Parathyroid adenoma (tissue), 2 donors: ENCODE data around the gene H6PD.

Experiments used
- H2AFZ ChIP-seq: fragments of 300-600 bp; sonication (generic); one replicate; pipeline ENCODE4 v1.7.0; 2017; ENCODE audit warnings: antibody characterized with exemption, mild to moderate bottlenecking
- H3K27ac ChIP-seq: fragments of 300-600 bp; sonication (generic); one replicate; pipeline ENCODE4 v1.7.0; 2017
- H3K27me3 ChIP-seq: fragments of 300-600 bp; sonication (generic); one replicate; pipeline ENCODE4 v1.7.0; 2017; ENCODE audit warnings: low read length; ENCODE audit not compliant: control insufficient read depth, insufficient read depth
- H3K36me3 ChIP-seq: fragments of 300-600 bp; sonication (generic); one replicate; pipeline ENCODE4 v1.7.0; 2017; ENCODE audit warnings: low read length; ENCODE audit not compliant: control insufficient read depth, insufficient read depth
- H3K4me1 ChIP-seq: fragments of 300-600 bp; sonication (generic); one replicate; pipeline ENCODE4 v1.7.0; 2017; ENCODE audit warnings: control low read depth
- H3K4me2 ChIP-seq: fragments of 300-600 bp; sonication (generic); one replicate; pipeline ENCODE4 v1.7.0; 2017; ENCODE audit warnings: low read length
- H3K4me3 ChIP-seq: fragments of 300-600 bp; sonication (generic); one replicate; pipeline ENCODE4 v1.7.0; 2017; ENCODE audit warnings: low read depth, low read length
- H3K79me2 ChIP-seq: fragments of 300-600 bp; sonication (generic); one replicate; pipeline ENCODE4 v1.7.0; 2017; ENCODE audit warnings: control low read depth
- H3K9ac ChIP-seq: fragments of 300-600 bp; sonication (generic); one replicate; pipeline ENCODE4 v1.7.0; 2017; ENCODE audit warnings: mild to moderate bottlenecking
- H3K9me3 ChIP-seq: fragments of 300-600 bp; sonication (generic); one replicate; pipeline ENCODE4 v1.7.0; 2017; ENCODE audit warnings: low read length; ENCODE audit not compliant: control insufficient read depth
- CTCF ChIP-seq: fragments of 300-600 bp; sonication (generic); IDR thresholded peaks from one replicate; pipeline ENCODE4 v1.7.0; 2017; ENCODE audit warnings: antibody characterized with exemption, mild to moderate bottlenecking
- donor health status: primary hyperparathyroidism.

The H6PD gene

GRCh38 chr1:9248341-9249262, 14.0 kb downstream of the H6PD start:
- H2AFZ ChIP-seq = no peak overlapping the region
- no peak overlapping the region for H3K4me3 ChIP-seq
- H3K27me3 ChIP-seq = no peaks in the 10 kb centered on the region
- peaks cover 11% of the 10 kb centered on the region for H3K4me1 ChIP-seq
- H3K9ac ChIP-seq = no peak overlapping the region
- no peak for TF ChIP-seq CTCF
- no peak overlapping the region for H3K4me2 ChIP-seq
- no peaks in the 10 kb centered on the region for H3K36me3 ChIP-seq
- H3K79me2 ChIP-seq = no peaks in the 10 kb centered on the region
- H3K27ac ChIP-seq = no peak overlapping the region
- H3K9me3 ChIP-seq = no peaks in the 10 kb centered on the region

GRCh38 chr1:9249263-9249533, 14.6 kb downstream of the H6PD start:
- no peaks in the 10 kb centered on the region for H3K36me3 ChIP-seq
- H3K9me3 ChIP-seq = no peaks in the 10 kb centered on the region
- no peaks in the 10 kb centered on the region for H3K79me2 ChIP-seq
- H3K9ac ChIP-seq = no peak overlapping the region
- H3K4me1 ChIP-seq = peaks cover 11% of the 10 kb centered on the region
- no peaks in the 10 kb centered on the region for H3K27me3 ChIP-seq
- no peak overlapping the region for H3K27ac ChIP-seq
- H3K4me2 ChIP-seq = no peak overlapping the region
- no peak for TF ChIP-seq CTCF
- no peak overlapping the region for H2AFZ ChIP-seq
- H3K4me3 ChIP-seq = no peak overlapping the region

- peak; percentile 17 for TF ChIP-seq CTCF
- Histone ChIP-seq H3K9ac (no peak overlapping the region), H3K9me3 (no peaks in the 10 kb centered on the region), H3K4me1 (peaks cover 11% of the 10 kb centered on the region), H3K4me2 (no peak overlapping the region), H3K4me3 (no peak overlapping the region), H3K36me3 (no peaks in the 10 kb centered on the region), H3K79me2 (no peaks in the 10 kb centered on the region), H2AFZ (no peak overlapping the region), H3K27me3 (no peaks in the 10 kb centered on the region), H3K27ac (peak overlapping the region; percentile 19)
These were observed 15.2 kb downstream of the H6PD start for GRCh38 chr1:9249534-9250410.

GRCh38 chr1:9250411-9251381, 16.1 kb downstream of the H6PD start:
- Histone ChIP-seq H3K9ac (no peak overlapping the region), H3K79me2 (no peaks in the 10 kb centered on the region), H3K27ac (peak overlapping the region; percentile 49), H3K4me3 (no peak overlapping the region), H3K27me3 (no peaks in the 10 kb centered on the region), H3K36me3 (no peaks in the 10 kb centered on the region), H2AFZ (peak overlapping the region; percentile 60), H3K4me1 (peaks cover 11% of the 10 kb centered on the region), H3K9me3 (no peaks in the 10 kb centered on the region), H3K4me2 (no peak overlapping the region)
- no peak for TF ChIP-seq CTCF
